HG02970 (cell line): Measurements from ENCODE around the gene MTMR3.
"Not testable (repeated sequence)": the region's sequence is repeated elsewhere in the genome, so short reads cannot be mapped to it uniquely, and the experiment has no call there.

ENCODE experiments used
- ATAC-seq: cut with Tn5 transposase; IDR thresholded peaks from one replicate; pipeline ENCODE4 v1.9.1; 2021; ENCODE audit warnings: mild to moderate bottlenecking, moderate library complexity, moderate number of reproducible peaks; ENCODE audit not compliant: unreplicated experiment, low FRiP score

MTMR3 gene

DNA sequence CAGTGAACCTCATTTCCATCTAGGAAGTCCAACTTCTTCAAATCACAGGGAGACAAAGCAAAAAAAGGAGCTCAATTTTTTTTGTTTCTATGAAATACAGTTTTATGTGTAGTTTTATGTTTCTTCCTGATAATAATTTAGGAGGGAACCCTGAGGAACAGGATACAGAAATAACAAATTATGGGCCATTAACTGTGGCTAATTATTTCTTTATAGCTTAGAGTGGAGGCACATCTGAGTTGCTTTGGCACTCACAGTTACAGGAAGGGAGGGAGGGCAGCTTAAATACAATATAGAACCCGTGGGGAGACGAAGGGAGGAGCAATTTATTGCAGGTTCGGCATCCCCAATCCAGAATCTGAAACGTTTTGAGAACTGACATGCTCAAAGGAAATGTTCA, 160.2 kb downstream of the MTMR3 start:
- no peak for ATAC-seq

GRCh38 chr22:30044369-30044768, 161.4 kb downstream of the MTMR3 start:
- ATAC-seq, result no peak

GRCh38 chr22:30044881-30045493, 162.0 kb downstream of the MTMR3 start:
- no peak for ATAC-seq

DNA sequence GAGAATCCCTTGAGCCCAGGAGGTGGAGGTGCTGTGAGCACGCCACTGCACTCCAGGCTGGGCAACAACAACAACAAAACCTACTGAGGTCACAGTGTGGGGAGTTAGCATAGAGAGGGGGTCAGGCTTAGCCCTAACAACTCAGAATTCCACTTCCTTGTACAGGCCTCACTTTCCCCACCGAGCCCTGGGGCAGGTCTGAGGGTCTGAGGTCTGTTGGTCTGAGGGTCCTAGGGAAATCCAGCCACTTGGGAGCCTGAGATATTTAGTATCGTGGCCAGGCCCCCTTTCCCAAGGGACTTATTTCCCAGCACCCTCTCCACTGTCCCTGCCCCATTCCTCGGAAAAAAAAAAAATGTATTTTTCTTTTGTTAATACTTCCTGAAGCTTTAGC, 162.5 kb downstream of the MTMR3 start:
- ATAC-seq, result no peak

DNA sequence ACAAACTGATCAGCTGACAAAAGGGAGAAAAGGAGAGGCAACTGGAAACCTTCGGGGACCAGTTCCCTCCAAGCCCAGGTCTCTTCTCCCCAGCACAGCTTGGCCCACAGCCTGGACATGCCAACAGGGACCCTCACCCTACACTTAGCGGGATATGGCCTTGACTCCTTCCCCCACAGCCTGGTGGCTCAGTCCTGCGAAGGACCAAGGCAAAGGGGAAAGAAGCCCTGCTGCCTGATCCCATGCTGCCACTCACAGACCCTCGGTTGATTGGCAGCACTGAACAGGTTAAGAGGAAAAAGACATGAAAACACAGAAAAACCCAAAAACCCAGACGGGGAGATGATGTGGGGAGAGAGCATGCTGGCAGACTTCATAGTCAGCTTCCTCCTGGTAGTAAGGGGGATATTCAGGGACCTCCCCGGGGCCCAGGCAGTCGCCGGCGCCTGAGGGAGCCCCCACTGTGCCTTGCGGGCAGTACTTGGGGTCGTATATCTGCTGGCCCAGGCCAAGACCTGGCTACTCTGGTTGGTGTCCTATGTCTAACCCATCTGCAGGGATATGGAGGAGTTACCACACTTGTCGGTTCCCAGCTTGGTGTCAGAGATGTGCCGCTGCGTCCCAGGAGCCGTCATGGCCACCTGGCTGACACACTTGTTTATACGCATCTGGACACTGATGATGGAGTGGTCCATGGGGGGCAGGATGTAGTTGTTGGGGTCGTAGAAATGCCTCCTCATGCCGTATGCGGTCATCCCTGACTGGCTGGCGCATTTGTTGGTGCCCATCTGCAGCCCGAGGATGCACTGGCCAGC, 163.1 kb downstream of the MTMR3 start:
- no peak for ATAC-seq

- ATAC-seq, result no peak
These were observed 163.9 kb downstream of the MTMR3 start for GRCh38 chr22:30046716-30047363.

DNA sequence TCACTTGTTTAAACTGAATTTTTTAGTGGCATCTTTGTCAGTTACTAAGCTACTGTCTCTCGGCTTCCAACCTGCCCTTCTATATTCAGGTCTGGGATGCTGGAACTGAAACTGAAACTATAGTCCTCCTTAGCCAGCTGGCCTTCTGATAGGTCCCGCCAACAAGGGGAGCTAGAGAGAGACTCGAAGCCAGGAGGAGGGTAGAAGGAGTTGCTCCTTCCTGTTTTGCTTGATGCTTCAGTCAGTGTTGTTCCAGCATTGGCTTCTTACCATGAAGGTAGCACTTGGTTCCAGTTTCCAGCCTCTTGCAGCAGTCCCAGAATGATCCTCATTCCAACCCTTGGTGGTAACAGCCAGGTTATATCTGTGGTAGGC, 164.4 kb downstream of the MTMR3 start:
- no peak for ATAC-seq

GRCh38 chr22:30048681-30049080, 165.7 kb downstream of the MTMR3 start:
- ATAC-seq, result no peak

- no peak for ATAC-seq
These were observed 171.2 kb downstream of the MTMR3 start for GRCh38 chr22:30054067-30054763.

DNA sequence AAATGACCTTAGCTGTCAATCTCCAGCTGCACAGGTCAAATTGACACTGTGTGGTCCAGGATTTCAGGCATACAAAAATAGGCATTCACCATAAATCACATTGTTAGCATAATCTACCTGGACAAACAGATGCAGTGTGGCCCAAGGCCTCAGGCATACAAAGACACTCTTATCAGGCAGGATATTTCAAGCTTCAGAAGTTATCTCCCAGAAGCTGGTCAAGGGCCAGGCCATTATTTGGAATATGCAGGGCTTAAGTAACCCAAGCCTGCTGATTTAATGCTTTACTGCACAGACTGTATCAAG, 171.7 kb downstream of the MTMR3 start:
- no peak for ATAC-seq

- no peak for ATAC-seq
These were observed 173.0 kb downstream of the MTMR3 start for GRCh38 chr22:30056015-30056414.

GRCh38 chr22:30057375-30057774, 174.4 kb downstream of the MTMR3 start:
- ATAC-seq, result no peak

- ATAC-seq, result not testable (repeated sequence)
These were observed 176.5 kb downstream of the MTMR3 start for GRCh38 chr22:30059346-30060020.

DNA sequence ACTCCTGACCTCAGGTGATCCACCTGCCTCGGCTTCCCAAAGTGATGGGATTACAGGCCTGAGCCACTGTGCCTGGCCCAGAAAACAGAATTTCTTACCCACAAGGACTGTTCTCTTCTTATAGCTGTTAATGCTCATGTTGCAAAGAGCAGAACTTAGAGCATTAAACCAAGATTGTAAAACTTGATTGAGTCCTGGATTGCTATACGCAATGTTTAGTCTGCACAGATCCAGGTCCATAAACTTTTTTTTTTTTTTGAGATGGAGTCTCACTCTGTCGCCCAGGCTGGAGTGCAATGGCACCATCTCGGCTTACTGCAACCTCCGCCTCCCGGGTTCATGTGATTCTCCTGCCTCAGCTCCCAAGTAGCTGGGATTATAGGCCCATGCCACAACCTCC, 178.1 kb downstream of the MTMR3 start:
- not testable (repeated sequence) for ATAC-seq

GRCh38 chr22:30062259-30062658, 179.3 kb downstream of the MTMR3 start:
- no peak for ATAC-seq

DNA sequence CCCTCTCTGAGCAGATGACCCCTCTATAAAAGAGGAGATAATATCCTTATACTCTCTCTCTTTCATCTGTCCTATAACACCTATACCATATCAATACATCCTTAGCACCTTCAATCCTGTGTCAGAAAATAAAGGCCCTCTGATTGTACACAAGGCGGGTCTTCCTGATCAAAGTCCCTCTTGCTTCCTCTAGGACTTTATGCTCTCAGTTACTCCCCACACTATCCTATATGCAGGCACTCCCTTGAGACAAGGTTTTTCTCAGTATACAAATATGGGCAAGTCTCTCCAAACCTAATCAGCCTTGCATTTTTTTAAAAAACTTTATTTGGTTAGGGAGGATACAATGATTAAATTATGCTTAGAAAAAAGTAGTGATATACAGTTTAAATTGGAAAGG, 180.0 kb downstream of the MTMR3 start:
- no peak for ATAC-seq

DNA sequence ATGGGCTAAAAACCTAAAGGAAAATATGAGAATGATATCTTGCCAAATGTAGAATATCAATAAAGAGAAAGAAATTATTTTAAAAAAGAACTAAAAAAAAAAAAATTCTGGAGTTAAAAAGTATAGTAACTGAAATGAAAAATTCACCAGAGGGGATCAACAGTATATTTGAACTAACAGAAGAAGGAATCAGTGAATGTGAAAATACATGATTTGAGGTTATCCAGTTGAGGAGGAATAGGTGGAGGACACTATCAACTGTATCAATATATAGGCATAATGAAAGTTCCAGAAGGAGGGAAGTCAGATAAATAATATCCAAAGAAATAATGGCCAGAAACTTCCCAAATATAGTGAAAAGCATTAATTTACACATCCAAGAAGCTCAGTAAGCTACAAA, 181.2 kb downstream of the MTMR3 start:
- no peak for ATAC-seq

GRCh38 chr22:30073743-30074142, 190.8 kb downstream of the MTMR3 start:
- no peak for ATAC-seq

DNA sequence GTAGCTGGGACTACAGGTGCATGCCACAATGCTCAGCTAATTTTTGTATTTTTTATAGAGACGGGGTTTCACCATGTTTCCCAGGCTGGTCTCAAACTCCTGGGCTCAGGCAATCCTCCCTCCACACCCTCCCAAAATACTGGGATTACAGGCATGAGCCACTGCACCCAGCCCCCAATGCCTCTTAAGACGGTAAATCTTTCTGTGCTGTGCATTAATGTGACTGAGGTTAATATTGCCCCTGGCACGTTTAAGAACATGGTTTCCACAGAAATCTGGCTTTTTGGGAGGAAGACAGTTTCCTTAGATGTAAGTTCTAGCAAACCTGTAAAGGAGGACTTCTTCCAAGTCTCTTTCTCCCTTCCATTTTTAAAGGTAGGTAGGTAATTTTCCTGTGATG, 191.2 kb downstream of the MTMR3 start:
- no peak for ATAC-seq

GRCh38 chr22:30074994-30075393, 192.0 kb downstream of the MTMR3 start:
- ATAC-seq, result no peak
